Right ventricle myocardium superior (tissue), 1 donor: Measurements from ENCODE around the gene NOXA1. TPM values are rescaled to one million over a fixed set of nuclear protein-coding genes. Genes with fewer than 3 reads are reported as not detected.
"Not testable (repeated sequence)": the region's sequence is repeated elsewhere in the genome, so short reads cannot be mapped to it uniquely, and the experiment has no call there.

Source experiments
- ATAC-seq: fragments of 200-7000 bp; cut with Tn5 transposase; one replicate; pipeline ENCODE4 v1.9.1; 2020; ENCODE audit warnings: mild to moderate bottlenecking; ENCODE audit not compliant: poor library complexity
- DNase-seq: peaks from one replicate; pipeline ENCODE4 v3.0.0-alpha.2; 2020
- intact Hi-C: fragments of 100-400 bp; cut with DNase I; formaldehyde crosslinking; loops from one replicate; pipeline ENCODE4 v1.11.2; 2022
- total RNA-seq: library from RNA; stranded (reverse); fragmentation: NEBNext Ultra II Directional; extraction: Animal tissue kit (Norgen Biotek cat#: 25700); gene quantifications from one replicate; pipeline ENCODE4 v1.2.1, GENCODE V29; 2021
- donor health status: DM: no; HTN: yes; CAD: no; lungs with severe emphysema.

The NOXA1 gene
- total RNA-seq, 1 donor from 2014 or later, result 1.7 TPM

GRCh38 chr9:137466389-137467085, 43.3 kb downstream of the NOXA1 start:
- ATAC-seq, intact Hi-C loops: not testable (repeated sequence)
- DNase-seq, result peak; percentile 10

- intact Hi-C loops, result no loop called here
- DNase-seq, result peak; percentile 22
- no peak for ATAC-seq
Observed at GRCh38 chr9:137467161-137467581, 44.0 kb downstream of the NOXA1 start.

- DNase-seq (peak; percentile 6), ATAC-seq (no peak)
- intact Hi-C loops, result no loop called here
Observed at GRCh38 chr9:137467896-137468295, 44.7 kb downstream of the NOXA1 start.

DNA sequence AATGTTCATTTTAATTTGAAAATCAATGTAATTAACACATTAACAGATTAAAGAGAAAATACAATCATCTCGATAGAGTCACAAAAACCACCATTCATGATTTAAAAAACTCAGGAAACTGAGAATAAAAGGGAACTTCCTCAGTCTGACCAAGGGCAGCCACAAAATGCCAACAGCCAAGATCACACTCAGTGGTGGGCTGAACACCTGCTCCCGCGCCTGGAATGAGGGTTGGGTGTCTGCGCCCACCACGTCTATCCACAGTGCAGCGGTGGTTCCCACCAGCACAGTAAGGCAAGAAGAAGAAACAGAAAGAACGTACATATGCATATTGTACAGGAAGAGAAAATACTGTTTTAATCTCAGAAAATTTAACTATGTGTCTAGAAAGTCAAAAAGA, 47.6 kb downstream of the NOXA1 start:
- ATAC-seq (no peak), DNase-seq (no peak)
- intact Hi-C loops, result no loop called here

DNA sequence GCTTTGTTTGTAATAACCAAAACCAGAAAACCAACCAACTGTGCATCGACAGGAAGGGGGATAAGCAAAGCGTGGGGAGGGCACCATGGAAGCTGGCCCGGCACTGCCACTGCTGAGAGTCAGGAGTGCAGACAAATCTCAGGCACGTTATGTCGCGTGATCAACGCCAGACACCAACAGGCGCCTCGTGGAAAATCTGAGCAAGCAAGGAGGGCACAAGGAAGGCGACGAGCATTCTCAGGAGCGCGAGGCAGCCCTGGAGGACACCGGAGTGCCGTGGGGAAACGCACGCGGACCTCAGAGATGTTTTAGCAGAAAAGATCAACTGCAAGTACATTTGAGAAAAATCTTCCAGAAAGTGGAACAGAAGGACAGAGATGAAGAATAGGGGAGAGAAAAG, 51.1 kb downstream of the NOXA1 start:
- intact Hi-C loops, result no loop called here
- ATAC-seq (no peak), DNase-seq (peak; percentile 16)

DNA sequence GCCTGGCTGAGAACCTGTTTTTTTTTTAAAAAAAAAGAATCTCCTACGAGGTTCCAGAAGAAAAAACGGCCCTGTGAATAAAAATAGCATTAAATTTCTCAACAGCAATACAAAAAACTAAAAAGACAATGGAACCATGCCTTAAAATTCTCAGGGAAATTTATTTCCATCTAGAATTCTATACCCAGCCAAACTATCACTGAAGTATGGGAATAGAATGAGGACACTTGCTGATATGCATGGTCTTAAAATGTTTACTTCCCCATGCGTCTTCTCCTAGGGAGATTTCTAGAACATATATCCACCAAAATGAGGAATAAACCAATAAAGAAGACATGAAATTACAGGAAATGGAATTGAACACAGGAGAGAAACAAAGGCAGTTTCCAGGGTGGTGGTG, 52.5 kb downstream of the NOXA1 start:
- intact Hi-C loops, result no loop called here
- ATAC-seq (no peak), DNase-seq (no peak)

DNA sequence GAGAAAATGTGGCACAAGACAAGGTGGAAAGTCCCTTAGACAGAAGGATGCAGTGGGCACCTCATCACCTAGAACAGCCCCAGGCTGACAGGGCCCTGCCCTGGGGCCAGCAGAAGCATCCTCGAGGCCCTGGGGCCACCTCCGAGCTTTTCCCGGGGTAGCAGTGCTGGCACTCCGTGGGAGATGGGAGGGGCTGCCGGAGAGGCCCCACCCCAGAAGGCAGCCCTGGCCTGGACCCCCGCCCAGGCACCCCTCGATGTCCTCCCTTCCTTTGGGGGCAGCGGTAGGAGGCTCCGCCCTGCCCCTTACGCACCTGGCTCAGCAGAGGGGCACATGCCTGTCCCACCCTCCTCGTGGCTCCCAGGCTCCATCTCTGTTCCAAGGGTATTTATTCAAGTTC, 53.7 kb downstream of the NOXA1 start:
- intact Hi-C loops, result no loop called here
- DNase-seq (peak; percentile 22), ATAC-seq (no peak)

- intact Hi-C loops, result no loop called here
- ATAC-seq (no peak), DNase-seq (peak; percentile 16)
Observed at GRCh38 chr9:137477778-137478612, 54.8 kb downstream of the NOXA1 start.

DNA sequence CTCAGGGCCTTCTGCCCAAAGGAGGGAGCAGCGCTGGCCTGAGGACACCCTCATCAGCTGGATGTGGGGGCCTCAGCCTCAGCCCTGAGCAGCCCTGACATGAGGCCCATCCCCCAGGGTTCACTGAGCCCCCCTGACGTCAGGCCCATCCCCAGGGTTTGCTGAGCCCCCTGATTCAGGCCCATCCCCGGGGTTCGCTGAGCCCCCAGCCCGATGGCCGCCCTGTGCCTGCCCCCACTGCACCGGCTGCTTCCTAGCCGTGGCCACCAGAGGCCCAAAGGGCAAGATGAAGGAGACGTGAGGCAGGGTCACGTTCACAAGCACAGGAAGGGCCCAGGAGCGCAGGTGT, 55.4 kb downstream of the NOXA1 start:
- ATAC-seq (no peak), DNase-seq (peak; percentile 33)
- intact Hi-C loops, result no loop called here

DNA sequence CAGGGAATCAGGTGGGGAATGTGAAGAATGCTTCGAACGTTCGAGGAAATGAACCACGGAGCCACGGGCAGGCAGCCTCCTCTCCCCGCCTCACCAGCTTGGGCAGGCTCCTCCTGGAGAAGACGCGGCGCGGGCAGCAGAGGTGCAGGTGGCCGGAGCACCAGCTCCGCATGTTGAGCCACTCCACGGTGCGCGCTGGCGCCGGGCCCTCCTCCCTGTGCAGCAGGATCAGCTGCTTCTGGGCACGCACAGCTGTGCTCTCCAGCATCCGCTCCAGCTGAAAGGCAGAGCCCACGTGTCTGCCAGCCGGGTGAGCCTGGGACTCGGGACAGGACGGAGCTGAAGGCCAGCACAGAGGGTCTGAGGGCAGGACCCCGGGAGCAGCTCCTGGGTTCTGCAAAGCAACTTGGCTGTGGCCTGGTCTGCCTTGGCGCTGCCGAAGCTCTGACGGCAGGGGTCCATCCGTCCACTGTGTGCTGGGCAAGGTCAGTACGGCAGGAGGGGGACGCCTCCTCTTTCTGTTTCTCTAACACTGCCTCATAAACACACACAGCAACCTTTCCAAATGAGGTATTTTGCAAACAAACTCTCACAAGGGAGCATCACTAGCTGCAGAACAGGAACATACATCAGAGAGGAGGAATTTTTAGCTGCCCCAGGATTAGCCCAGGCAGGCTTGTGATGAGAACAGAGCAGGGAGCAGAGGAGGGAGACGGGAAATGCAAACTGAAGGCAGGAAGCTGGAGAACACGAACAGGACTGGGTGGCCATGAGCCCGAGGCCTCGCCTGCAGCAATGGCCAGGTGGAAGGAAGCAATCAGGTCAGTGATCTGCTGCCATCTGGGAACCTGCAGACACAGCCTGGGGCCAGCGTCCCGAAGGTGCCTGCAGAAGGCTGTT, 56.0 kb downstream of the NOXA1 start:
- intact Hi-C loops, result no loop called here
- DNase-seq (peak; percentile 39), ATAC-seq (no peak)

DNA sequence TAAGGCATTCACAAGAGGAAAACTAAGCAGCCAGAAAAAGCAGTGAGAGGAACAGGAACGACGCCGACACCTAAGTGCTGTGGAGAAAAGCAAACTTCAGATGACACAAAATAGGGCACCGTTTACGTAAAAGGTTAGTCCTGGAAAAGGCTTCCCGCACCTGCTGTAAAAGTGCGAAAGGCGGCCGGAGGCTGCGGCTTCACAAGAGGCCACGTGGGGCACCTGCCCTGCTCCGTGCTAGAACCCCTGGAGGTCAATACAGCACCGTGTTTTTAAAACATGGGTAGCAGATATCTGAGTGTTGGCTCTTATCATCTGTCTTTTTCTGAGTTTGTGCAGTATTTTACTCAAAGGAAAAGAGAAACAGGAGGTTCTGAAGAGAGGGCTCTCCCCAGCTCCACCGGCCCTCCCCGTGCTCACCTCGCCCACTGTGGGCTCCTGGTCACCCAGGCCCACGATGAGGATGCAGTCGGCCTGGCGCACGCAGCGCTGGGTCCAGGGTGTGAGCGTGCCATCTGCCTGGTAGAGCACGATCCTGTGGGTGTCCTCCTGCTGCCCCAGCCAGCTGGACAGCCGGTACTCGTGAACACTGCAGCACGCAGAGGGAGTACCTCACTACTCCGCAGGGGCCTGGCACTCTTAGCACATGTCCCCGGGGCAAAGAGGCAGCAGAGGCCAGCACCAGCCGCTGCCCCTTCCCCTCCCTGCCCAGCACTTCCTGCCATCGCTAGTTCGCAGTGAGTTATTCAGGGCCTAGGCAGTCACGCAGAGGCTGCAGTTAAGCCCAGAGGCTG, 56.9 kb downstream of the NOXA1 start:
- peak; percentile 17 for DNase-seq
- ATAC-seq, result no peak
- intact Hi-C loops, result no loop called here

GRCh38 chr9:137480686-137481683, 57.8 kb downstream of the NOXA1 start:
- intact Hi-C loops, result no loop called here
- ATAC-seq, result no peak
- peak; percentile 36 for DNase-seq

GRCh38 chr9:137482094-137482781, 59.0 kb downstream of the NOXA1 start:
- ATAC-seq (peak; percentile 63), DNase-seq (peak; percentile 67)
- intact Hi-C loops, result no loop called here
